ENCODE data around the gene RNH1.

The RNH1 gene

DNA sequence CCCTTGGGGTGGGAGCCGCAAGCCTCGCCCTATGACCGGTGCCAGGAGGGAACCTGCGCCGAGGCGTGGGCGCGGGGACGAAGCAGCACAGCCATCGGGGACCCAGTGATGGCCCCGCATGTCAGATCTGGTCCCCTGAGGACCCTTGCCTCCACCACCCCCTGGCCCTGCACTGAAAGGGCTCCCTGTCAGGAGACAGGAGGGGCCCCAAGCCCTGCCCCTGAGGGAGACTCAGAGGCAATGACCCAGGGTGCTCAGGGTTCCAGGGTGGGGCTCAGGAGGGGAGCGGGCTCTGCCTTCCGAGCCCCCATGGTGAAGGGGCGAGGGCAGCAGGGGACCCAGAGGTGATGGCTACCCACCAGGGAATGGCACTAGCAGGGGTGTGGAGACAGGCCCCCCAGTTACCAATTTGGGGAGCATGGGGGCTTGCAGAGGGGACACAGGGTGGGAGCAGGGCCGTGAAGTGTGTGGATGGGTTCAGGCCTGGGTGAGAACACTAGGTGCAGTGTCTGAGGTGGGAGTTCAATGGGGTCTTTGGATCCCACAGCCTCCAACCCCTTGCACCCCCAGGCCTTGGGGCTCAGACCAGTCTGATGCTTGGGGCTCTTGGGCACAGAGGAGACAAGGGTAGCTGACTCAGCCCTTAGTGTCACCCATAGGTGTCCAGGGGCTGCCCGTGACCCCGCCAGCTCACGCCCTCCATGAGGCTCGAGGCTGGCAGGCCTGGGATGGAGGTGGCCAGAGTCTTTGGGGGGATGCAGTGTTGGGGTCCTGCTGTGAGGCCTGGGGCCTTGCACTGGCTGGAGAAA is 30.8 kb upstream of the RNH1 start:
- Histone ChIP-seq H3K4me3 (ENCODE audit: low read depth in 1 of 5, low read length in 5 of 5) (peak overlapping the region in 3 of 5 donors; percentile 48 to 78 (median 65)), H3K4me1 (ENCODE audit: control insufficient read depth in 5 of 5, insufficient read depth in 5 of 5, low read length in 5 of 5) (peaks cover 2 to 42% (median 37%) of the 10 kb centered on the region in 5 donors), H3K27ac (ENCODE audit: low read depth, low read length) (no peak overlapping the region), H3K9me3 (ENCODE audit: control insufficient read depth in 5 of 5, low read length in 5 of 5) (no peaks in the 10 kb centered on the region), H3K27me3 (ENCODE audit: control insufficient read depth in 5 of 5, insufficient read depth in 4 of 5, low read length in 5 of 5) (peaks cover 0 to 12% (median 9%) of the 10 kb centered on the region in 5 donors), H3K9ac (ENCODE audit: low read length in 5 of 5) (no peak overlapping the region), H3K36me3 (ENCODE audit: control insufficient read depth in 5 of 5, insufficient read depth in 5 of 5, low read length in 5 of 5) (peaks cover 0 to 10% (median 8%) of the 10 kb centered on the region in 5 donors)

DNA sequence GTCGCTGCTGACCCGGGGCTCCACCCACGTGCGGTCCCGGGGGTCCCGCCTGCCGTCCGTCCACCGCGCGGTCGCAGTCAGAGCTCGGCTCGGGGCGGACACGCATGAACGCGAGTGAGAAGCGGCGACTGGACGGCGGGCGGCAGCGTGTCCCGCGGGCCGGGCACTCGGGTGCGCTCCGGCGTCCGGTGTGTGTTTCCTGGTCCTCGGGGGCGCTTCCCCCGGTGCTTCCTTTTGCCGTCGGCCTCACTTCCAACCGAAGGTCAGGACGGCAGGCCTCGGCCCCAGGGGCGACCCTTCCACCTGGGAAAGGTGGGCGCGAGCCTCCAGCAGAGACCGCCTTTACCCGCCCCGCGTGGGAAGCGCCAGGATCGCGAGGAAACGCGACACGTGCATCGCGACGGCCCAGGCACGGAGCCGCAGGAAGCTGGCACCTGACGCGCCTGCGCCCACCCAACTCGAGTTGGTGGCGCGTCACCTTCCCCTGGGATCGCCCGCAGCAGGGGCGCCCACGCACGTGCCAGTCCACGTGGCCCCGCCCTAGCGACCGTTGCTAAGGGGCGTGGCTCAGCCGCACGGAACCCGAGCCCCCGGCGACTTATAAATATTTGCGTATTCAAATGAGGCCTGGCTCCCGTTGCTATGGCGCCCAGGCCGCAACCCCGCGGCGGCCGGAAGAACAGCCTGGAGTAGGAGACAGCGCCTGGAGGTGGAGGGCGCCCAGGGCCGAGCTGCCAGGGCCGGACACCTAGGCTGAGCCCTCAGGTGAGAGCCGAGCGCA is 30.0 kb upstream of the RNH1 start, which contains the start of gene LRRC56:
Gene LRRC56 (plus strand): TSS at position 687 of the 781 bp plus-strand sequence. CDS start 3,158 bp downstream, outside the sequence.
- Histone ChIP-seq H3K27ac (ENCODE audit: low read depth, low read length) (no peak within 1 kb of the TSS), H3K4me3 (ENCODE audit: low read depth in 1 of 5, low read length in 5 of 5) (peak within 1 kb of the TSS in 4 of 5 donors; percentile 2 to 78 (median 56)), H3K9ac (ENCODE audit: low read length in 5 of 5) (no peak within 1 kb of the TSS), H3K36me3 (ENCODE audit: control insufficient read depth in 5 of 5, insufficient read depth in 5 of 5, low read length in 5 of 5) (peaks cover 0 to 18% (median 16%) of the 10 kb centered on the region in 5 donors), H3K9me3 (ENCODE audit: control insufficient read depth in 5 of 5, low read length in 5 of 5) (no peaks in the 10 kb centered on the region), H3K27me3 (ENCODE audit: control insufficient read depth in 5 of 5, insufficient read depth in 4 of 5, low read length in 5 of 5) (peaks cover 0 to 12% (median 9%) of the 10 kb centered on the region in 5 donors), H3K4me1 (ENCODE audit: control insufficient read depth in 5 of 5, insufficient read depth in 5 of 5, low read length in 5 of 5) (peaks cover 6 to 50% (median 37%) of the 10 kb centered on the region in 5 donors)

DNA sequence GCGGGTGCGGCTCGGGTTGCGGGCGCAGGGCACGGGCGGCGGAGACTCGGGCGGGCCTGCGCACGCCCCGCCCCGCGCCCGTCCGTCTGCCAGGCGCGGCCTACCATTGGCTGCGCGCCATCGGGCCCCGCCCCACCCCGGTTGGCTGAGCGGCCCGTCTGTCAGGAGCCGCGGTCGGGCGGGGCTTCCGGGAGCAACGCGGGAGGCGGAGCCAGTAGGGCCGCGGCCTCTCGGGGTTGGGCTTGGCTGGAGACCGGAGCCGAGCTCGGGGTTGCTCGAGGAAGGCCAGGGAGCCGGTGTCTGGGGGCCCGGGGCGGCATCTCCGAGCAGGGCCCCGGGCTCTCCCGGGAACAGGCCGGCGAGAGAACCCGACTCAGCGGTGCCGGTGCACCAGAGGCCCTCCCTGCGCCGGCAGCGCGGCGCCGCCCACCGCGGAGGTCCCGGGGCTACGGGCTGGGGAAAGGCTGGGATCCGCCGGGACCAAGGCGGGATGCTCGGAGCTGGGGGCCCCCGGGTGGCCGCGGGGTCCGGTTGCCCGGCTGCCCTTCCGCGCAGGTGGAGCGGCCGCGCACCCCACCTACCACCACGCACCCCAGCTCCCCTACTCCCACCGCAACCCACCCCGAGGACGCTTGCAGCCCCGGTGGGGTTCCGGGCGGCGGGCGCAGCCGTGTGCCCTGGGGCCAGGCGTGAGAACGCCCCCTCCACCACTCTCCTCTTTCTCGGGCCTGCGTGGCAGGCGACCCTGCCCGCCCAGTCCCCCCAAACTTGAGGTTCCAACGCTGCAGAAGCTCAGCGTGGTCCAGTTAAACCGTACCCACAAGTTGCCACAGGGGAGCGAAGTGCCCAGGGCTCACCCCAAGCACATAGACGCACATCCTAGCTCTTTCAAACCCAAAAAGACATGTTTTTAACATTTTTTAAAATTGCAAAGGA is 28.7 kb upstream of the RNH1 start, which contains the start of gene HRAS:
Gene HRAS (minus strand): TSS at position 58 of the 936 bp plus-strand sequence.
- H3K27ac ChIP-seq (ENCODE audit: low read depth, low read length), result no peak within 1 kb of the TSS
- peaks cover 0 to 12% (median 9%) of the 10 kb centered on the region in 5 donors for H3K27me3 ChIP-seq (ENCODE audit: control insufficient read depth in 5 of 5, insufficient read depth in 4 of 5, low read length in 5 of 5)
- H3K9ac ChIP-seq (ENCODE audit: low read length in 5 of 5), result peak within 1 kb of the TSS in 4 of 5 donors; percentile 77 to 90 (median 84)
- H3K4me1 ChIP-seq (ENCODE audit: control insufficient read depth in 5 of 5, insufficient read depth in 5 of 5, low read length in 5 of 5), result peaks cover 6 to 52% (median 37%) of the 10 kb centered on the region in 5 donors
- peaks cover 0 to 29% (median 28%) of the 10 kb centered on the region in 5 donors for H3K36me3 ChIP-seq (ENCODE audit: control insufficient read depth in 5 of 5, insufficient read depth in 5 of 5, low read length in 5 of 5)
- no peaks in the 10 kb centered on the region for H3K9me3 ChIP-seq (ENCODE audit: control insufficient read depth in 5 of 5, low read length in 5 of 5)
- peak within 1 kb of the TSS in 4 of 5 donors; percentile 73 to 85 (median 79) for H3K4me3 ChIP-seq (ENCODE audit: low read depth in 1 of 5, low read length in 5 of 5)

DNA sequence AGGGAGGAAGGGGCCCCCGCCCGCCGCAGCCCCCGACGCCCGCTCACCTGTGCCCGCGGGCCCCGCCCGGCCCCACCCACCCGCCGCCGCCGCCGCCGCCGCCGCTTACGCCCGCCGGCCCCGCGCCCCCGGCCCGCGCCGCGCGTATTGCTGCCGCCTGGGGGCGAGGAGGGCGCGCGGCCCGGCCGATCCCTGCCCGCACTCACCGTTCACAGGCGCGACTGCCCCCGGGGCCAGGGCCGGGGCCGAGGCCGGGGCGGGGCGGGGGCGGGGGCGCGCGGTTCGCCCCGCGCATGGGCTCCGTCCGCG is 28.1 kb upstream of the RNH1 start:
- Histone ChIP-seq H3K27me3 (ENCODE audit: control insufficient read depth in 5 of 5, insufficient read depth in 4 of 5, low read length in 5 of 5) (peaks cover 0 to 12% (median 9%) of the 10 kb centered on the region in 5 donors), H3K36me3 (ENCODE audit: control insufficient read depth in 5 of 5, insufficient read depth in 5 of 5, low read length in 5 of 5) (peaks cover 0 to 31% (median 29%) of the 10 kb centered on the region in 5 donors), H3K9me3 (ENCODE audit: control insufficient read depth in 5 of 5, low read length in 5 of 5) (no peaks in the 10 kb centered on the region), H3K27ac (ENCODE audit: low read depth, low read length) (no peak overlapping the region), H3K4me3 (ENCODE audit: low read depth in 1 of 5, low read length in 5 of 5) (peak overlapping the region in 3 of 5 donors; percentile 74 to 85 (median 84)), H3K4me1 (ENCODE audit: control insufficient read depth in 5 of 5, insufficient read depth in 5 of 5, low read length in 5 of 5) (peaks cover 6 to 52% (median 37%) of the 10 kb centered on the region in 5 donors), H3K9ac (ENCODE audit: low read length in 5 of 5) (peak overlapping the region in 1 of 5 donors; percentile 83)

DNA sequence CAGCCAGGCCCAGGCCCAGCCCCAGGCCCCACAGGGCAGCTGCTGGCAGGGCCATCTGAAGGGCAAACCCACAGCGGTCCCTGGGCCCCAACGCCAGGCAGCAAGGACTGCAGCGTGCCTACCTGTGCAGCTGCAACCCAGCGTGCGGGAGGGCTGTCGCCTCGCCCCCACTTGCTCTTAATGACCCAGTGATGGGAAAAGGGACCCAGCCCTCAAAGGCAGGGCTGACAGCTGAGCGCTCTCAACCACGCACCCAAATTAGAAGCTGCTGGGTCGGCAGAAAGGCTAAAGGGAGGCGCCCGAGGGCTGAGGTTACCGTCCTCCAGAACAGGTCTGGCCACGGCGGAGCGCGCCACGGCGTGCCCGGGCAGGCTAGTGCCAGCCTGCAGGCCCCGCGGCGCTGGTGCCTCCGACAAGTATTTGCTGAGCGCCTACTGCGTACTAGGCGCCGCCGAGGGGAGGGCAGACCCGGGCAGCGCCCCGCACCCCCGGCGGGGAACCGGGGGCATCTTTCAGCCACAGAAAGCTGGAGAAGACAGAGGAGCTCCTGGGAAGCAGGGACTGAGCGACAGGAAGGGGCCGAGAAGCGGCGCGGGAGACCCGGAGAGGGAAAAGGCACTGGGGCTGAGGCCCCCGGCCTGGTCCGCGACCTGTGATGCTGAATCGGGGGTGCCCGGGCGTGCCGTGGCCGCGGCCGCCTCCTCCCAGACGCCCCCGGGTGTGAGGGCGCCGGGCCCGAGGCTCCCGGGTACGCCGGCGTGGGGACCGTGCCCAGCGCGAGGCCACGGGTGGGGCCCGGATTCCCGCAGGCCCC is 27.6 kb upstream of the RNH1 start:
- Histone ChIP-seq H3K27me3 (ENCODE audit: control insufficient read depth in 5 of 5, insufficient read depth in 4 of 5, low read length in 5 of 5) (peaks cover 0 to 9% (median 7%) of the 10 kb centered on the region in 5 donors), H3K27ac (ENCODE audit: low read depth, low read length) (no peak overlapping the region), H3K36me3 (ENCODE audit: control insufficient read depth in 5 of 5, insufficient read depth in 5 of 5, low read length in 5 of 5) (peaks cover 0 to 34% (median 29%) of the 10 kb centered on the region in 5 donors), H3K4me1 (ENCODE audit: control insufficient read depth in 5 of 5, insufficient read depth in 5 of 5, low read length in 5 of 5) (peaks cover 6 to 52% (median 37%) of the 10 kb centered on the region in 5 donors), H3K9me3 (ENCODE audit: control insufficient read depth in 5 of 5, low read length in 5 of 5) (no peaks in the 10 kb centered on the region), H3K9ac (ENCODE audit: low read length in 5 of 5) (peak overlapping the region in 4 of 5 donors; percentile 77 to 90 (median 84)), H3K4me3 (ENCODE audit: low read depth in 1 of 5, low read length in 5 of 5) (peak overlapping the region in 4 of 5 donors; percentile 73 to 85 (median 79))

DNA sequence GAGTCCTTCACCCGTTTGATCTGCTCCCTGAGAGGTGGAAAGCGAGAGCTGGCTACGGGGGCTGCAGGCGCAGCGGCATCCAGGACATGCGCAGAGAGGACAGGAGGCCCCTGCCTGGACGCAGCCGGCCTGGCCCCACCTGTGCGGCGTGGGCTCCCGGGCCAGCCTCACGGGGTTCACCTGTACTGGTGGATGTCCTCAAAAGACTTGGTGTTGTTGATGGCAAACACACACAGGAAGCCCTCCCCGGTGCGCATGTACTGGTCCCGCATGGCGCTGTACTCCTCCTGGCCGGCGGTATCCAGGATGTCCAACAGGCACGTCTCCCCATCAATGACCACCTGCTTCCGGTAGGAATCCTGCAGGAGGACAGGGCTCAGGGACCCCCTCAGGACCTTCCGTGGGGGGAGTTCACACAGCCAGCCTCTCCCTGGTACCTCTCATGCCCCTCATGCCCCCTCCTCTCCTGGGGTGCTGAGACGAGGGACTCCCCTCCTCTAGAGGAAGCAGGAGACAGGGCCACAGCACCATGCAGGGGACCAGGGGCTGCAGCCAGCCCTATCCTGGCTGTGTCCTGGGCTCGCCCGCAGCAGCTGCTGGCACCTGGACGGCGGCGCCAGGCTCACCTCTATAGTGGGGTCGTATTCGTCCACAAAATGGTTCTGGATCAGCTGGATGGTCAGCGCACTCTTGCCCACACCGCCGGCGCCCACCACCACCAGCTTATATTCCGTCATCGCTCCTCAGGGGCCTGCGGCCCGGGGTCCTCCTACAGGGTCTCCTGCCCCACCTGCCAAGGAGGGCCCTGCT is 26.7 kb upstream of the RNH1 start:
- H3K36me3 ChIP-seq (ENCODE audit: control insufficient read depth in 5 of 5, insufficient read depth in 5 of 5, low read length in 5 of 5), result peaks cover 0 to 37% (median 29%) of the 10 kb centered on the region in 5 donors
- peak overlapping the region in 3 of 5 donors; percentile 74 to 85 (median 84) for H3K4me3 ChIP-seq (ENCODE audit: low read depth in 1 of 5, low read length in 5 of 5)
- no peaks in the 10 kb centered on the region for H3K9me3 ChIP-seq (ENCODE audit: control insufficient read depth in 5 of 5, low read length in 5 of 5)
- H3K27ac ChIP-seq (ENCODE audit: low read depth, low read length), result no peak overlapping the region
- peaks cover 0 to 9% (median 7%) of the 10 kb centered on the region in 5 donors for H3K27me3 ChIP-seq (ENCODE audit: control insufficient read depth in 5 of 5, insufficient read depth in 4 of 5, low read length in 5 of 5)
- H3K9ac ChIP-seq (ENCODE audit: low read length in 5 of 5), result peak overlapping the region in 4 of 5 donors; percentile 77 to 90 (median 84)
- peaks cover 6 to 52% (median 37%) of the 10 kb centered on the region in 5 donors for H3K4me1 ChIP-seq (ENCODE audit: control insufficient read depth in 5 of 5, insufficient read depth in 5 of 5, low read length in 5 of 5)

DNA sequence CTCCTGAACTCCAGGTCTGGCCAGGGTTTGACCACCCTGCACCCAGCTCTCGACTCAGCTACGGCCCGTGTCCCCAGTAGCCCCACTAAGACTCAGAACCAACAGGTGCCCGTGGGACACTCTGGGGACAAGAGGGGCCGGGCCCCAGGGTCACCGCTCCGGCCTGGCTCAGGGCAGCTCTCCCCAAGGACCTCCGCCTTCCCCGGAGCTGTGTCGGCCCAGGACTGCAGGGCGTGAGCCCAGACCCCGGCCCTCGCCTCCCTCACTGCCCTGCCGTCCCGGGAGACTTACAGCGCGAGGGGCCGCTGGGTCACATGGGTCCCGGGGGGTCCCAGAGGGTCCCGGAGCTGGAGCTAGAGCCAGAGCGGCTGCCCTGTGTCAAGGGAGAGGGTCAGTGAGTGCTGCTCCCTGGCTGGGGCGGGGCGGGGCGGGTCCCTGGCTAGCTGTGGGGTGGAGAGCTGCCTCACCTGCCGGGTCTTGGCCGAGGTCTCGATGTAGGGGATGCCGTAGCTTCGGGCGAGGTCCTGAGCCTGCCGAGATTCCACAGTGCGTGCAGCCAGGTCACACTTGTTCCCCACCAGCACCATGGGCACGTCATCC is 26.0 kb upstream of the RNH1 start:
- Histone ChIP-seq H3K27me3 (ENCODE audit: control insufficient read depth in 5 of 5, insufficient read depth in 4 of 5, low read length in 5 of 5) (peaks cover 0 to 9% (median 7%) of the 10 kb centered on the region in 5 donors), H3K36me3 (ENCODE audit: control insufficient read depth in 5 of 5, insufficient read depth in 5 of 5, low read length in 5 of 5) (peaks cover 0 to 37% (median 29%) of the 10 kb centered on the region in 5 donors), H3K4me1 (ENCODE audit: control insufficient read depth in 5 of 5, insufficient read depth in 5 of 5, low read length in 5 of 5) (peaks cover 6 to 52% (median 37%) of the 10 kb centered on the region in 5 donors), H3K9me3 (ENCODE audit: control insufficient read depth in 5 of 5, low read length in 5 of 5) (no peaks in the 10 kb centered on the region), H3K4me3 (ENCODE audit: low read depth in 1 of 5, low read length in 5 of 5) (no peak overlapping the region), H3K27ac (ENCODE audit: low read depth, low read length) (no peak overlapping the region), H3K9ac (ENCODE audit: low read length in 5 of 5) (no peak overlapping the region)

DNA sequence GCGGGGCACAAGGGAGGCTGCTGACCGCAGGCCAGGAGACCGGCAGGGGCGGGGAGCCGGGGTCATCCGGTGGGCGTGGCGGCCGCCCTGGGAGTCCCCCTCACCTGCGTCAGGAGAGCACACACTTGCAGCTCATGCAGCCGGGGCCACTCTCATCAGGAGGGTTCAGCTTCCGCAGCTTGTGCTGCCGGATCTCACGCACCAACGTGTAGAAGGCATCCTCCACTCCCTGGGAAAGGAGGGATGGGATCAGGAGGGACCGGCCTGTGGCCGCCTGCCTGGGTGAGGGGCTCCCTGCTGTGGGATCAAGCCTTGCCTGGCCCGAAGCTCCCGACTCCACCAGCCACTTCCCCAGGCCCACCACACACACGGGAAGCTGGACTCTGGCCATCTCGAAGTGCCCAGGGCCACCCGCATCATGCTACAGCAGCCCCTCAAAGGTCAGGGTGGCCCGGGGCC is 25.5 kb upstream of the RNH1 start:
- Histone ChIP-seq H3K4me1 (ENCODE audit: control insufficient read depth in 5 of 5, insufficient read depth in 5 of 5, low read length in 5 of 5) (peaks cover 6 to 49% (median 34%) of the 10 kb centered on the region in 5 donors), H3K4me3 (ENCODE audit: low read depth in 1 of 5, low read length in 5 of 5) (no peak overlapping the region), H3K36me3 (ENCODE audit: control insufficient read depth in 5 of 5, insufficient read depth in 5 of 5, low read length in 5 of 5) (peaks cover 0 to 37% (median 29%) of the 10 kb centered on the region in 5 donors), H3K9me3 (ENCODE audit: control insufficient read depth in 5 of 5, low read length in 5 of 5) (no peaks in the 10 kb centered on the region), H3K27ac (ENCODE audit: low read depth, low read length) (no peak overlapping the region), H3K27me3 (ENCODE audit: control insufficient read depth in 5 of 5, insufficient read depth in 4 of 5, low read length in 5 of 5) (peaks cover 0 to 7% (median 4%) of the 10 kb centered on the region in 5 donors), H3K9ac (ENCODE audit: low read length in 5 of 5) (no peak overlapping the region)

Measured in subcutaneous abdominal adipose tissue (tissue), 5 donors.